ENCODE measurements around the gene INTS3. TPM values are rescaled to one million over a fixed set of nuclear protein-coding genes. Genes with fewer than 3 reads are reported as not detected.

The INTS3 gene
- polyA plus RNA-seq, 3 donors, result 103 to 160 (median 134) TPM

DNA sequence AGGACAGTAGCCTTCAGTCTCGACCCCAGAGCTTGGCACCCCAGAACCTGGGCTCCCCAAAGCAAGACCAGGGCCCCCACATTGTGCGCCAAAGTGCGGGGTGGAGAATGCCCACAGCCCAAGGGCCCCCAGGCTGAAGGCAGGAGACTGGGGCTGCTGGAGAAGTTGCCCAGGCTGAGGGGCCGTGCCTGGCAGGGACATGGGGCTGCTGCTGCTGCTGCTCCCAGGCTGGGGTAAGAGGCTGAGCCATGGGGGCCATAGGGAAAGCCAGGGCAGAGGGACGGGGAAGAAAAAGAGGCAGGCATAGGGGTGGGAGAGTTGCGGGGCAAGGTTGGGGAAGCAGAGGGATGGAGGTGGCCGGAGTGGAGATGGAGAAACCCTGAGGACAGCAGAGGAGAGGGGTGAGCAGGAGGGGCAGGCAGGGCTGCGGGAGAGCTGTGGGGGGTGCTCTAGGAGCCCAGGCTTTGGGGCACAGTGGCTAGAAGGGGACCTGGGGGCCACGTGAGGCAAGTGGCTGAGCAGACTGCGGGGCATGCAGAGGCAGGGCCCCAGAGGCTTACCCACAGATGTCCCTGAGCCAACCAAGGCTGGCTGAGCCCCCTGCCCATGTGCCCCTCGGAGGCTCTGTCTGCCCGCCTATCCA lies 66.2 kb downstream of the INTS3 start:
- DNase-seq, result no peak

DNA sequence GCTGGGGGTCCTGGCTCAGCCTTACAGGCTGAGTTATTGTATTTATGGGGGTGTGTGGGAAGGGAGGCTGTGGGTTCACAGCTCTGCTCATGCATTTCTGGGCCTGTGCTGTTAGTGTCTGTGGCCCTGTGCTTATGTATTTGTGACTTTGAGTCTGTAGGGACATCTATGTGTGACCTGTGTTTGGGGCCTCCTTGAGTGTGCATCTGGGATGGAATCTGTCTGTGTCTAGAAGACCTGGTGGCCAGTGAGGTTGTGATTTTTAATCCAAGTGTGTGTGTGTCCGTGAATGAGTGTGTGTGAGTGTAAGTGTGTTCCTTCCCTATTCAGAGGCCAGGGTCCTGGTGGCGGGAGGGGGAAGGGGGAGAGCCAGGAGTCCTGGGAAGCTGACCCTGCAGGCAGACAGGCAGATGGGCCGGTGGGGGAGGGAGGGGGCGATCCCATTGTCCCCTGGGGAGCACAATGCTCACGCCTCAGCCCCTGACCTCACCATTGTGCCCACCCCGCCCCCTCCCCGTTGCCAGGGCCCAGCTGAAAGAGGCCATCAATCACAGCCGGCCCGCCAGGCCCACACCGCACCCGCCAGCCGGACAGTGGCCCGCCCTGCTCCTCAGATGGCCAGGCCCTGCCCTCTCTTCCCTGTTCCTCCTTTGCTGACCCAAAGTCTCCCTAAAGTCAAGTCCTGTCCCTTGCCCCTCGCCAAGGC lies 66.9 kb downstream of the INTS3 start:
- no peak for DNase-seq

DNA sequence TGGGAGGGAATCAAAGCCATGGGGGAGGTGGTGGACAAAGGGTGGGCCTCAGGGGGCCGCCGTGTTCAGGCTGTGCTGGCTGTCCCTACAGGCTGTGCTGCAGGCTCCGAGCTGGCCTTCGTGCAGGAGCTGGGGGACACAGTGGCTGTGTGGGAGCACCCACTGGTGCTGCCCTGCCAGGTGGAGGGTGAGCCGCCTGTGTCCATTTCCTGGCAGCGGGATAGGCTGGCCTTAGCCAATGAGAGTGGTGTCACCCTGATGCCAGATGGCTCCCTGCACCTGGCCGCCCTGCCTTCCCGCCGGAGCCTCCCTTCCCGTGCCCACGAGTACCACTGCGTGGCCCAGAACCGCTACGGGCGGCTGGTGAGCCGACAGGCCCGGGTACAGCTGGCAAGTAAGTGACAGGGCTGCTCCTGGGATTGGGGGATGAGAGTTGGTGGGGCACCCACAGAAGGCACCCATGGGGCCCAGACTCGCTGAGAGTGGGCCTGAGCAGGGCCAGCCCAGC lies 67.5 kb downstream of the INTS3 start:
- no peak for DNase-seq

DNA sequence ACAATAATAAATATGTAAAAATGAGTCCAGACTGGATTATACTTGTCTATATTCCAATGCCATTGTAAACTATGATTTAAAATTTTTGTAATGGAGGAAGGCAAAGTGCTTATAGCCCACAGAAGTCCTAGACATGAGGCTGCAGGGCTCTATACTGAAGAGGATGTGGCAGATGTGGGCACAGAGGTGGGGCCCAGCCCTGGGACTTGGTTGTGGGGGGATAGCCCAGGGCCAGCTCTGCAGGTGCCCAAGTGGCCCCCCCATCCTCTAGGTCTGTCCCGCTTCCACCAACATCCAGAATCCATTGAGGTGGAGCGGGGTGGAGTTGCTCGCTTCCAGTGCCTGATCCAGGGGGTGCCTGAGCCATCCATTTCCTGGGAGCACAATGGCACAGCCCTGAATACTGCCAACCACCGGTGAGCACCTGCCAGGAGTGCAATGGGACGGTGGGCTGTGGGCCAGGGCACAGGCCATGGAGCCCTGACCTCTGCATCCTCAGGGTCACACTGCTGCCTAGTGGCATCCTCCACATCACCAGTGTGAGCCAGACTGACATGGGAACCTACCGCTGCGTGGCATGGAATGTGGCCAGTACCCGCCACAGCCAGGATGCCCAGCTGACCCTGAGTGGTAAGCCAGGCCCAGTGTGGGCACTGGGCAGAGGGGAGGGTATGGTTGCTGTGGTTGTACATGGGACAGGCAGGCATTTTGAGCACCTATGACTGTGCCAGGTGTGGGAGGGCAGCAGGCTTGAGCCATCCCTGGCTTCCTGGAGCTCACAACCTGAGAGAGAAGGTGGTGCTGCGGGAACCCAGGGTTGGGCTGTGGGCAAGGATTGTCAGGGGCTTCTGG lies 68.3 kb downstream of the INTS3 start:
- no peak for DNase-seq

DNA sequence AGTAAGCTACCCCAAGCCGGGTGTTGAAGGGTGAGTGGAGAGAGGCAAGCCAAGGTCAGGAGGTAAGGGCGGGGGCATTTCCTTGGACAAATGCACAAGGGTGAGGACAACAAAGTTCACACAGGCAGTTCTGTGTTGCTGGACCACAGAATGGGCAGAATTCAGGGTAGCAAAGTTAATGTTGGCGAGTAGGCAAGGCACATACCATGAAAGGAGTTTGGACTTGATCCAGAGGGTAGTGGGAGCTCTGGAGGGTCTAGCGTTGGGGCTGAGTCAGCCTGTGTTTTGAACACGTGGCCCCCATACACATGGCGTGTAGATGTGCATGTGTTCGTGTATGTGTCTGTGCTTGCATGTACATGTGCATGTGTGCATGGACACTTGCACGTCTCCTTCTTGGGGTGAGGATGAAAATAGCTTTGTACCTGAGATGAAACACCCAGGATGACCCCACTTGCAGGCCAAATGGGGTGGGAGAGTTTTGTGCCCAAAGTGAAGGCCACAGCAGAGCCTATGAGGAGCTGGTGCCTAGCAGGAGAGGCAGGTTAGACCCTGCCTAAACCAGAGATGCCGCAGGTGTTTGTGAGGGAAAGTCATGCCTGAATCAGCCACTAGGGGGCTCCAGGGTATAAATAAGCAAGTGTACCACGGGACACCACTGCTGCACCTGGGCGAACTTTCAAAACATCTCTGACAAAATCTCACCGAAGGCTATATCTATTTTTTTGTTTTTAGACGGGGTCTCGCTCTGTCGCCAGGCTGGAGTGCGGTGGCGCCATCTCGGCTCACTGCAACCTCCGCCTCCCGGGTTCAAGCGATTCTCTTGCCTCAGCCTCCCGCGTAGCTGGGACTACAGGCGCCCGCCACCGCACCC lies 69.2 kb downstream of the INTS3 start:
- peak; percentile 72 for DNase-seq

DNA sequence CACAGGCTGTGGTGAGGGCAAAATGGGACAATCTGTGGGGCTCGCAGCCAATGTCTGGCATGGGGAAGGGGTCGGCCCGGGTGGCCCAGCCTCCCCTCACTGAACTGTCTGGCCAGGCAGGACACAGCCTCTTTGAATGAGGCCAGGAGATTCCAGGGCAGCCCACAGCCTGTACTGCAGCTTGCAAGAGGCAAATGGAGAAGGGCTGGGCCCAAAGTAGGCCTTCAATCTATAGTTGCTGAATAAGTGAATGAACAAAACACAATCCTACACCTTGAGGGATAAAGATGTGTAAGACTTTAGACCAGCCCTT lies 70.6 kb downstream of the INTS3 start:
- no peak for DNase-seq

DNA sequence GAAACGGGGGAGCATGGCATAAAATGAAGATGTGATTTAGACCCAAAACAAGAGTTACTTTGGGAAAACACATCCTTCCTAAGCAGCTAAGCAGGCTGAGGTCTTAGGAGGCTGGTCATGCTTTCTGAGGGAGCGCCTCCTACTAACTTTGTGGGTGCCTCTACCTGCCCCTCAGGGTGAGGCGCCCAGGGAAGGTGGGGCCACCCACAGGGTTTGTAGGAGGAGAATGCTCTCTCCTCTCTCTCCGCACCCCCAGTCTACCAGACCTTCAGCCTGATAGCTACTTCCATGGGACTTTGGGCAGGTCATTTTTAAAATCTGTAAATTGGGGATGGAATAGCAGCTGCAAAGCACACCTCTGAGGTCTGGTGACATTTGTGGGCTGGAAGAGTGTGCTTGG lies 71.2 kb downstream of the INTS3 start:
- DNase-seq, result no peak

DNA sequence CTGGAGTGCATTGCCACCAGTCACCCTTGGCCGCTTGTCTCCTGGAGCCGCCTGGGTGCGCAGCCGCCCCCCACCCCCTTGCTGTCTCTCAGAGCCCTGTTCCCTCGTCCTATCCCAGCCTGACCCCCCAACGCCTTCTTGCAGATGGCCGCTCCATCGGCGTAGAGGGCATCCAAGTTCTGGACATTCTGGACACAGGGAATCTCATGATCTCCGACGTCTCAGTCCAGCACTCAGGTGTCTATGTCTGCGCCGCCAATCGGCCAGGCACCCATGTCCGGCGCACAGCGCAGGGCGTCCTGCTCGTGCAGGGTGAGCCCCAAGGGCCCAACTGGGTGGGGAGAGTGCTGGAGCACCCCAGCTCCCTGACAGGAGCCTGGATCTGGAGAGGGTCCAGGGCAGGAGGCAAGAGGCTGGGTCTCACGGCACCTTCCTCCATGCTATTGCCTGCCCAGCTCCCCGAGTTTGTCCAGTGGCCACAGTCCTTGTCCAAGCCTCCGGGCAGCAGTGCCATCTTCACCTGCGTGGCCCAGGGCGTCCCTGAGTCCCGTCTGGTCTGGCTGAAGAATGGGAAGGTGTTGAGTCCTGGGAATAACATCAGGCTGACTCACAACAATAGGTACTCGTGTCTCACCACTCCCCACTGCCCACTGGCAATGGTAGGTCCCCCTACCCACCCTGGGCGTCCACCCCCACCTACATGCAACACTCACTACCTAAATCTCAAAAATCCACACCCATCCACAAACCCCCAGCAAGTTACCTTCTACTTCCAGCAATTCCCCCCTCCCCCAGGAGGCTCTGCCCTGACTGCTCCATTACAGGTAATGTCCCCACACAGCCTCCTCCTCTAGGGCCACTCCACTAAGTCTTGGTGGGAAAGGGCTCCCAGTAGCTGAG lies 72.0 kb downstream of the INTS3 start:
- DNase-seq, result no peak

DNA sequence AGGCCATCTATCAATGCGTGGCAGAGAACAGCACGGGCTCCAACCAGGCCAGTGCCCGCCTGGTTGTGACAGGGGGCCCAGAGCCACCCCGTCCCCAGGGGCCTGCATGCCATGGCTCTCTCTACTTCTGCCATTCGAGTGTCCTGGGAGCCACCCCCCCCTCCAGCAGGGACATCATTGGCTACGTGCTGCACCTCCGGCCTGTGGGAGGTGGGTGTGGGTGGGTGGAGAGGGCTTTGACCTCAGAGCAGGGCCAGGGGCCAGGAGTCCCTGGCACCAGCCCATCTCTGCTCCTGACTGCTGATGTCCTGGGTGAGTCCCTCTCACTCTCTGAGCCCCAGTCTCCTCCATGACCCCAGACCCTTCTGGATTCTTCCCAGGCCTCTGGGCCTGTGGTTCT lies 72.7 kb downstream of the INTS3 start:
- no peak for DNase-seq

DNA sequence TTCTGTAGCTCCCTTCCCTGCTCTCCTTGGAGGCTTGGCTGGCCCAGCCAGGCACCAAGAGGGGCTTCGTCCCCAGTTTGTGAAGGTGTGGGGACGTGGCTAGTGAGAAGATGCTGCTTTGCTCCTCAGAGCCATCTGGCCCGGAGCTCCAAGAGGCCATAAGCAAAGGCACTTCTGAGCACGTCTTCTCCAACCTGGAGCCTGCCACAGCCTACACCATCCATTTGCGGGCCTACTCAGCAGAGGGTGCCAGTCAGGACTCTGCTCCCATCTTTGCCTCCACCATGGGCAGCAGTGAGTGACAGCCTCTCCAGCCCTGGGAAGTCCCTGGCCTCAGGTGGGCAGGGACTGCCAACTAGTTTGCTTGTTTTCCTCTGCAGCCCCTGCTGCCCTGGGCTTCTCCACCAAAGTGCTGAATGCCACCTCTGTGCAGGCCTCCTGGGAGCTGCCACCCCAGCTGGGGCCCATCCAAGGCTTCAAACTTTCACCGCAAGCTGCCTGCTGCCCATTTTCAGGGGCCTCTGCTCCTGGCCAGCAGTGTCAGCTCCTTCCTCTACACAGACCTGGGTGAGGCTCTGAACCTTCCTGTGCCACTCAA lies 73.3 kb downstream of the INTS3 start:
- no peak for DNase-seq

DNA sequence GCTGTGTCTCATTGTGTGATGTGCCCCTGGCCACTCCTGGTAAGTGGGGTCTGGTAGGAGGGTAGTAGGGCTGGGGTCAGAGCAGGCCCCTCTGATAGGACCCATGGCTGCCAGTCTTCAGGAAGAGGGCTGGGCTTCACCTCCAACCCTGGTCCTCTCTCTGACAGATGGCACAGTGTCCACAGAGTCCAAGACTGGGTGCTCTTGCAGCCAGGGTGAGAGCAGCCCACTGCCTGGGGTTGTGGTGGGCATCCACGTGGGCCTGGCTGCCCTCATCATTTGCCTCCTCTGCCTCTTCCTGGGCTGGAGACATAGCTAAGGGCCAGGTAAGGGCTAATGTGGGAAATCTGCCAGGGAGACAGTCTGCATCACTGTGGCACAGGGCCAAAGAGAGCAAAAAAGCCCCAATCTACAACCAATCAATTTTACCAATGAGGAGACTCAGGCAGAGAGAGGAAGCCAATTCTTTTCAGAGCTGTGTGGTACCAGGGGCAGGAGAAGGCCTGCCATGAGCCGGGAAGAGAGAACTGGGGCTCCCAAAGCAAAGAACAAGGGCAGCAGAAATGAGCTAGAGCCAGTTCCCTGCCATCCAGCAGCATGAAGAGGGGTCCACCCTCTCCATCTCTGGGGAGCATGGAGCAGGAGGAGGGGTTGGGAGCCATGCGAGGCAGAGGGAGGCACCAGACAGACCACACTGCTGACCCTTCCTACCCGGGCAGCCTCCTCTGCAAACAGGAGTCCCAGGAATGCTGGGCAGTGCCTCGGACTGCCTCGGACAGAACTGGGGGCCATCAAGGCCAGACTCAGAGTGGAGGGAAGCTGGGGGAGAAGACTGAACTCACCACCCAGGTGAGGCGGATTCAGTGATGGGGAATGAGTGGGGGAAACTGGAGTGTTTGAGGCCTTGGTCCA lies 74.2 kb downstream of the INTS3 start:
- DNase-seq, result no peak

DNA sequence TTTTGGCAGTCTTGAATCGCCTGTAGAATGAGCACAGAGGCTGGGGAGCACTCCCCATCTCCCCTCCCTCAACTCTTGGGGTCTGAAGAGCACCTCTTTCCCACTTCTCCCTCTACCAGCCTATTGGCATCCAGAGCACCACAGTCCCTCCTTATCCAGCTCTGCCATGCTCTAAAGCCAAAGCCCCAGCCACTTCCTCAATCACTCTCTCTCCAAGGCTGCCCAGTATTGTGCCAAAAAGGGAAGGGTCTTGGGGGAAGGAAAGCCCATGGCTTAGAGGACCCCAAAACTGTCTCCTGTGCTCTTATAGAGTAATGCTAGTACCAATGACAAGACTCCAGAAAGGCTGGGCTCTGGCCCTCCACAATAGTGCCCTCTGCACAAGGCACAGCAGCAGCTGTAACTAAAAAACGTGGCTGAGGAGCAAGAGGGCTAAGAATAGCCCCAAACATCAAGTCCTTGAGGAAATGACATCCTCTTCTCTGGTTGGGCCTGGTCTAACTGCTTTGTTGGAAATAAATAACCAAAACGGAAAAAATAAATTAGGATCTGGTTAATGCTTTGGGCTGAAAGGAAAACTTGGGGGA lies 75.7 kb downstream of the INTS3 start:
- no peak for DNase-seq

DNA sequence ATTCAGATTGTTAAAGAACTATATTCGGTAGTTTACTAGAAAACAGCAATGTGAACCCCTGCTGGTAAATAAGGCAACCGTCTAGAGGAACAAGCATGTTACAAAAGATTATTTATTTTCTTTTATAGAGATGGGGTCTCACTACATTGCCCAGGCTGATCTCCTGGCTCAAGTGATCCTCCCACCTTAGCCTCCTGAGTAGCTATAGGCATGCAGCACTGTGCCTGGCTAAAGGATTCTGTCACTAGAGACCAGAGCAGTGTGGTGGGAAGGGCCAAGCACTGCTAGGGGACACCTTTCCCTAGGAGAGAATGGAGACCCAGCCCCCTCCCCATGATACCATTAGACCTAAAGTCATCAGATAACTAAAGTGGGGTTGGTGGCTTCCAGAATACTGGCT lies 76.3 kb downstream of the INTS3 start:
- no peak for DNase-seq

DNA sequence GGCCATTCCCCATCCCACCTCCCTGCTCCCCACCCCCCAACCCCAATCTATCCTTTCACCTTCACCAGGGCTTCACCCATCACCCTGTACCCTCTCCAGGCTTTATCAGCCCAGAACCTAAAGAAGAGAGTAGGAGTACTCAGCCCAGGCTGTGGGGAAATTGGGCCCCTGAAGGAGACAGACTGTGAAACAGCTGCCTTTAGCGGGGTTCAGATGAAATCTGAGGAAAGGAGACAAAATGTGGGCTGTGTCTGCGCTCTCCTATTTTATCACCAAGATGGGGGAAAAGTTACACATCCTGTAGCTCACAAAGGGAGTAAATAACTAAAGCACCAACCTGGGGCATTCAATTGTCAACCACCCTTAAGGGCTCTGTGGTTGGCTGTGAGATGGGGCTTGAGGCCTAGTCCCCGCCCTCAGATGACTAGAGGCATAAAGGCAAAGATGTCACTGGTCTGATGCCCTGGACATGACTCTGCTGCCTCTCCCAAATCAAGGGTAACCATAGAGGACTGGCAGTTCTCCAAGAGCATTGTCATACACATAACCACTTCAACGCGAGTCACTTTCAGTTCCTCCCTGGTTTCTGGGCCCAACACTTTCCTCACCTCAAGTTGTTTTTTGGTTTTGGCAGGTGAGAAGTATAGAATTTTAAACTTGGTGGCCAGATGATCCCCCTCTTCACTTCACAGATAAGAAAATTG lies 77.3 kb downstream of the INTS3 start:
- DNase-seq, result no peak

DNA sequence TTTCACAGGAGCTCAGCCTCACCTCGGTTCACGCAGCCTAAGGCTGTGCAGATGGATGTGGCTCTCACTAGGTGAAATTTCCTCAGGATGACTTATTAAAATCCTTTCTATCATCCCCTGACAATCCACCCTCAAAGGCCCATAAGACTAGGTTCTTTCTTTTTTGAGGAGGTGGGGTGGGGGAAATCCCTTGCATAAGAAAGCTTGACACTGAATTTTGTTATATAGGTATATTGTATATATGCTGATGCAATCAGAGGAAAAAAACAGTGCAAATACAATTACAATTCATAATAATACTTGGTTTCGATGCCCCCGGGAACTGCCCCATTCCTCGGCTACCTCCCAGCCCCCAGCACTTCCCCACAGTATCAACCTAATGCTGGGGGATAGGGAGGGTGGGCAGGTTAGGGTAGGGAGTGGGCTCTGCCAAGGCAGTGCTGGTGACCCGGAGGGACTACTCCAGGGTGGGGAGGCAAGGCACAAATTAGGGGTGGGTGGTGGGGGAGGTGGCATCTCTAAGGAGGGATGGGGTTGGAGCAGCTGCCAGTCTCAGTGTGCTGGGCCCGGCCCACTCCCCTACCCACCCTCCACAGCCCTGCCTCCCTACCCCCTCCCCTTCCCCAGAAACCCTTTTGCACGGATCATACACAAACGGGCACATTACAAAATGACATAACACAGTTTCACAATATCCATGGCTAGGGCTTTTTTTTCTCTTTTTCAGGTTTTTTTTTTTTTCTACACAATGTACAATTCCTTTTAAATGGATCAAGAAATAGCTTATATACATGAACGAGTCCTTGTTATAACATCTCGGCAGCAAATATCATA lies 78.3 kb downstream of the INTS3 start:
- DNase-seq, result no peak

DNA sequence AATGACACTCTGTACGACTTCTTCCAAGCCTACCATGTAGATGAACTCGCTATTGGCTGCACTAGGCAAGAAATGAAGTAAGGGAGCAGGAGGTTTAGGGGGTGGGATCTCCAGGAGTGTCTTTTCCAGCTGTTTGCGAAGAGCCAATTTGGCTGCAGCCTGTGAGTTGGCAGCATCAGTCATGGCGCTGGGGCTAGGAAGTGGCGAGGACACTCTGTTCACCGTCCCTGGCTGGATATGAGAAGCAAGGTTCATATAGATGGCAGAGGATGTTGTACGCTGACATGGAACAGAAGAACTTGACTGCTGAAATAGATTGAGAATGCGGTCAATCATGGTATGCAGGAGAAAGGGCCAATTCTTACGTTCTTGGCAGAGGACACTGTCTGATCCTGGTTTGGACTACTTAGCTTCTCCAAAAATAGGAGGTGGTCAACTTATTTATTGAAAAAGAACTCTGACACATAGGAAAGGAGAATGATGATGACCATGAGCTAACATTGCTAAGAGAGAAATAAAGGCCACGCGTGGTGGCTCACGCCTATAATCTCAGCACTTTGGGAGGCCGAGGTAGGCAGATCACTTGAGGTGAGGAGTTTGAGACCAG lies 88.5 kb downstream of the INTS3 start:
- no peak for DNase-seq

DNA sequence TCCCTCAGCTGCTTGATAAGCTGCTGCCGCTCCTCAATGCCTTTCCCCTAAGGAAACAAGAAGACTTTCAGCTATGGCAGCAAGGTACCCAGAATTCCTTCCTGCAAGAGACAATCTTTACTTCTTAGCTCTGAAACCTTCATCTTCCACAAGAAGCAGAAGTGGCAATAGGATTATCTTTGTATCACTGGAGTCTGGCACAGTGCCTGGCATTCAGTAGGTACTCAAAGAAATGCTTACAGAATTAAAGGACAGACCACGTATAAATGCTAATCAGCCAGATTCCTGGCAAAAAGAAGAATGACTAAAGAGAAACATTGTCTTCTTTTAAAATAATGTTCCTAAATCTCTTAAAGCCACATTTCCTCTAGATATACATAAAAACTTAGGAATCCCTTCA lies 91.0 kb downstream of the INTS3 start:
- DNase-seq, result no peak

Data from renal pelvis (tissue), 4 donors.